Neutrophil (primary cell): Measurements from ENCODE around the gene TFAP2C.

Experiments used
- H3K27ac ChIP-seq: fragments of 200-600 bp; sonication (generic); 2 replicates; pipeline ENCODE4 v1.5.1; 2016; ENCODE audit warnings: mild to moderate bottlenecking, moderate library complexity
- H3K27me3 ChIP-seq: fragments of 200-600 bp; sonication (generic); 2 replicates; pipeline ENCODE4 v1.6.0; 2016; ENCODE audit warnings: mild to moderate bottlenecking
- H3K36me3 ChIP-seq: fragments of 200-600 bp; sonication (generic); 2 replicates; pipeline ENCODE4 v1.5.1; 2017
- H3K4me1 ChIP-seq, 2 experiments: fragments of 200-600 bp in 1 of 2; sonication (generic) in 1 of 2; 1 replicate in 1 of 2; 2 replicates in 1 of 2; pipeline versions ENCODE4 v1.5.1 to v1.6.1; 2013 to 2016; ENCODE audit warnings: low read depth in 1 of 2, low read length in 1 of 2, mild to moderate bottlenecking in 1 of 2, moderate library complexity in 1 of 2; ENCODE audit not compliant: control insufficient read depth in 1 of 2, insufficient read depth in 1 of 2
- H3K4me3 ChIP-seq, 2 experiments: fragments of 200-600 bp in 1 of 2; sonication (generic) in 1 of 2; 1 replicate in 1 of 2; 2 replicates in 1 of 2; pipeline ENCODE4 v1.5.1; 2013 to 2016; ENCODE audit warnings: low read depth in 1 of 2, low read length in 1 of 2, mild to moderate bottlenecking in 1 of 2, moderate library complexity in 1 of 2
- H3K9me3 ChIP-seq: fragments of 200-600 bp; sonication (generic); 2 replicates; pipeline ENCODE4 v1.5.1; 2016
- CTCF ChIP-seq: fragments of 200-600 bp; sonication (generic); IDR thresholded peaks from 2 replicates; pipeline ENCODE4 v1.5.1; 2016; ENCODE audit warnings: antibody characterized with exemption

Gene TFAP2C

DNA sequence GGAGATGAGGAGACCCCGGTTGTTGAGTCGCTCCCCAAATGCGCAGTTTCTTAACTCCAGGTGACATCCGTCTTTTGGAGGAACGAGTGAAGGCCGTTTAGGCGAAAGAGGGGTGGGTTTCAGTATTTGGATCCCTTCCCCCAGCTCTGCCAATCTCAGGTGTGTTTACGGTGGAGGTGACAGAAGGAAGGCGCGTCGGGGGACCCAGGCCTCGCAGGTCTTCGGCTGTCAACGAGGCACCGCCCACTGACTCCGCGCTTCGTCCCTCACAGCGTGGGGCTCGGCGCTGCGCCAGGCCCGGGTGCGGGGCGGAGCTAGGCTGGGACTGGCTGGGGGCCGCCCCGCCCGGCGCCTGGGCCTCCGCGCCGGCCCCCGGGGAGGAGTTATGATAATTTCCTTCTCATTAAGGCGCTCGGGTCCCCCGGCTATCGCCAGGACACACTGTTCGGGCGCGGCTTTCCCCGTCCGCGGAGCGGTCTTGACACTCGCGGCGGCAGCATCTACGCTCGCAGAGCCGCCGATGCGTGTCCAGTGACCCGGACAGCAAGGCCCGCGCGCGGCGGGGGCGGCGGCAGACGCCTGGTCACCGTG lies at the start of gene TFAP2C:
TSS of gene TFAP2C (plus strand) at position 434 of the 591 bp plus-strand sequence. CDS start 239 bp downstream, outside the sequence.
- peaks cover 100% of the 10 kb centered on the region for H3K27me3 ChIP-seq
- H3K36me3 ChIP-seq, result no peaks in the 10 kb centered on the region
- H3K27ac ChIP-seq, result no peak within 1 kb of the TSS
- H3K9me3 ChIP-seq, result no peaks in the 10 kb centered on the region
- no peak for TF ChIP-seq CTCF
- no peak within 1 kb of the TSS for H3K4me3 ChIP-seq
- peaks cover 4 to 16% of the 10 kb centered on the region in 2 experiments for H3K4me1 ChIP-seq

DNA sequence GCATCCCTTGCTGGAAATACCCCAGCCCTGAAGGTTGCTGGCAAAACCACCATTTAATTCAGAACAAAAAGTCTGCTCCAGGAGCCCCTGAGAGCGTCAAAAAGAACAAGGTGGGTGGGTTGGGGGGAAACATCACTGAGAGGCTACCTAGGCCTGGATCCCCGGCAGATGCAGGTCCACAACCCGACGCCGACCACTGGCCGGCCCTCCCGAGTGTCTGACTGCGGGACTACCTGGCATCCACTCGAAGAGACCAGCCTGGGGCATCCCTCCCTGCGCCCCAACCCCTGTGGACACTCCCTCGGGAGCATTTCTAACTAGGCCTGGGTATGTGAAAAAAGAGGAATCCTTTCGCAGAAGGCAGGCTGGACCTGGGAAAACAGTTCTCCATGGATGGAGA lies 48.9 kb upstream of the TFAP2C start:
- no peak overlapping the region for H3K4me3 ChIP-seq
- TF ChIP-seq CTCF, result no peak
- H3K36me3 ChIP-seq, result no peaks in the 10 kb centered on the region
- H3K9me3 ChIP-seq, result no peaks in the 10 kb centered on the region
- no peak overlapping the region for H3K27ac ChIP-seq
- no peaks in the 10 kb centered on the region for H3K4me1 ChIP-seq
- peaks cover 6% of the 10 kb centered on the region for H3K27me3 ChIP-seq

DNA sequence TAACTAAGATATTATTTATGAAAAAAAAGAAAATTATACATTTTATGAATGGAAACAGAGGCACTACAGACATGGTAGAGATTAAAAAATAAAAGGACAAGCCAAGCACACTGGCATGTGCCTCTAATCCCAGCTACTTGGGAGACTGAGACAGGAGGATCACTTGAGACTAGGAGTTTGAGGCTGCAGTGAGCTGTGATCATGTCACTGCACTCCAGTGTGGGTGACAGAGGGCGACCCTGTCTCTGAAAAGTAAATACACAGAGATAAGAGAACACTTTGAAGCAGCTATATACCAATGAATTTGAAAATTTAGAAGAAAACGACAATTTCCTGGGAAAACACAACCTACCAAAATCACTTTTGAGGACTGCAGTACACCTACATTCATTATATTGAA lies 47.4 kb upstream of the TFAP2C start:
- Histone ChIP-seq H3K9me3 (no peaks in the 10 kb centered on the region), H3K27me3 (peaks cover 6% of the 10 kb centered on the region), H3K36me3 (no peaks in the 10 kb centered on the region), H3K27ac (no peak overlapping the region), H3K4me1 (no peaks in the 10 kb centered on the region), H3K4me3 (no peak overlapping the region)
- no peak for TF ChIP-seq CTCF

DNA sequence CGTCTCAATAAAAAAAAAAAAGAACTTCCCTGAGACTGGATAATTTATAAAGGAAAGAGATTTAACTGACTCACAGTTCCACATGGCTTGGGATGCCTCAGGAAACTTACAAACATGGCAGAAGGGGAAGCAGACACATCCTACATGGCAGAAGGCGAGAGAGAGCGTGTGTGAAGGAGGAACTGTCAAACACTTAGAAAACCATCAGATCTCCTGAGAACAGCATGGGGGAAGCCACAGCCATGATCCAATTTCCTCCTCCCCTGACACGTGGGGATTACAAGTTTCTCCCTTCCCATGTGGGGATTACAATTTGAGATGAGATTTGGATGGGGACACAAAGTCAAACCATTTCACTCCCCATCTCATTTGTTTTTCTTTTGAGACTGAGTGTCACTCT lies 46.6 kb upstream of the TFAP2C start:
- no peak for TF ChIP-seq CTCF
- Histone ChIP-seq H3K27me3 (peaks cover 11% of the 10 kb centered on the region), H3K36me3 (no peaks in the 10 kb centered on the region), H3K9me3 (no peaks in the 10 kb centered on the region), H3K4me3 (no peak overlapping the region), H3K27ac (no peak overlapping the region), H3K4me1 (no peaks in the 10 kb centered on the region)

- Histone ChIP-seq H3K27me3 (peaks cover 16% of the 10 kb centered on the region), H3K27ac (no peak overlapping the region), H3K36me3 (no peaks in the 10 kb centered on the region), H3K4me1 (no peaks in the 10 kb centered on the region), H3K4me3 (no peak overlapping the region), H3K9me3 (no peaks in the 10 kb centered on the region)
- no peak for TF ChIP-seq CTCF
These were observed 44.2 kb upstream of the TFAP2C start for GRCh38 chr20:56584916-56585315.
